Lower leg skin (tissue), 3 donors: ENCODE data around the gene ASAH2.
"Not testable (repeated sequence)": the region's sequence is repeated elsewhere in the genome, so short reads cannot be mapped to it uniquely, and the experiment has no call there.

Source experiments
- CTCF ChIP-seq, 3 donors: fragments of 450-650 bp; IDR thresholded peaks; one replicate each; pipeline ENCODE4 v1.5.1; 2016; ENCODE audit warnings: antibody characterized with exemption in 3 of 3, mild to moderate bottlenecking in 3 of 3, moderate library complexity in 2 of 3
- POLR2A ChIP-seq, 2 donors: fragments of 450-650 bp; IDR thresholded peaks; one replicate each; pipeline ENCODE4 v1.6.1; 2016 to 2017; ENCODE audit warnings: antibody characterized with exemption in 2 of 2, mild to moderate bottlenecking in 1 of 2, moderate library complexity in 1 of 2

- TF ChIP-seq CTCF, POLR2A (IDR thresholded peaks at IDR 0.05): not testable (repeated sequence)
Observed at GRCh38 chr10:50267877-50268276, 16.6 kb upstream of the ASAH2 start.
